ENCODE results near the gene CDK5R1. TPM values are rescaled to one million over a fixed set of nuclear protein-coding genes. Genes with fewer than 3 reads are reported as not detected.

Gene CDK5R1
- total RNA-seq, 6 experiments from 2014 or later = 0.37 to 0.90 (median 0.48) TPM

DNA sequence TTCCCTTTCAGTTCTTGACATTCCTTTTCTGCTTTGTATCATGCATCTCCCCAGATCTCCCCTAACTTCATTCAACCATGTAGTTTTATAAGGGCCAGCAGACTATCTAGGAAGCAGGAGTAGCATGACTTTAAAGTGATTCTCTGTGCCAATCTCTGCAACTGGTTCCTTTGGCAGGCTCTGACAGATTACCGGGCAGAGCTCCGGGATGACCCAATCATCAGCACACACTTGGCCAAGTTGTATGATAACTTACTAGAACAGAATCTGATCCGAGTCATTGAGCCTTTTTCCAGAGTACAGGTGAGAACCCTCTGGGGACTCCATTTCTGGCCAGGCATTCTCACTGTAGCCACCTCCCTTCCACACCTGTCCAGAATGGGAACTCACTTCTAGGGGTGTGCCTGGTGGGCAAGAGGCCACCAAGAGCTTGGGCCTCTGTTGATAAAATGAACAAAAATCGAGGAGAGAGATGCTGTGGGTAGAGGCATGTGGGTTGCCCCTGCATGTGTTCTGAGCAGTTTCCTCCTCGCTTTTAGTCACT is 7.6 kb upstream of the CDK5R1 start:
- TF ChIP-seq POLR2A (IDR thresholded peaks at IDR 0.05) = no peak
- TF ChIP-seq, protein P1, sequence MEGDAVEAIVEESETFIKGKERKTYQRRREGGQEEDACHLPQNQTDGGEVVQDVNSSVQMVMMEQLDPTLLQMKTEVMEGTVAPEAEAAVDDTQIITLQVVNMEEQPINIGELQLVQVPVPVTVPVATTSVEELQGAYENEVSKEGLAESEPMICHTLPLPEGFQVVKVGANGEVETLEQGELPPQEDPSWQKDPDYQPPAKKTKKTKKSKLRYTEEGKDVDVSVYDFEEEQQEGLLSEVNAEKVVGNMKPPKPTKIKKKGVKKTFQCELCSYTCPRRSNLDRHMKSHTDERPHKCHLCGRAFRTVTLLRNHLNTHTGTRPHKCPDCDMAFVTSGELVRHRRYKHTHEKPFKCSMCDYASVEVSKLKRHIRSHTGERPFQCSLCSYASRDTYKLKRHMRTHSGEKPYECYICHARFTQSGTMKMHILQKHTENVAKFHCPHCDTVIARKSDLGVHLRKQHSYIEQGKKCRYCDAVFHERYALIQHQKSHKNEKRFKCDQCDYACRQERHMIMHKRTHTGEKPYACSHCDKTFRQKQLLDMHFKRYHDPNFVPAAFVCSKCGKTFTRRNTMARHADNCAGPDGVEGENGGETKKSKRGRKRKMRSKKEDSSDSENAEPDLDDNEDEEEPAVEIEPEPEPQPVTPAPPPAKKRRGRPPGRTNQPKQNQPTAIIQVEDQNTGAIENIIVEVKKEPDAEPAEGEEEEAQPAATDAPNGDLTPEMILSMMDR (IDR thresholded peaks at IDR 0.05) = no peak
- H3K27me3 ChIP-seq = no peaks in the 10 kb centered on the region
- ATAC-seq = peak in 2 of 4 donors; percentile 56 to 78
- WGBS (ENCODE audit: insufficient coverage, low coverage, low lambda C conversion rate, missing lambda C conversion rate) = 37% methylated on average over 5 of the region's 5 CpGs
- DNase-seq = peak in 1 of 3 donors; percentile 56
- peaks cover 4 to 85% (median 53%) of the 10 kb centered on the region in 4 donors for H3K36me3 ChIP-seq
- H3K4me3 ChIP-seq = no peak overlapping the region
- no peak overlapping the region for H3K27ac ChIP-seq
- H3K9me3 ChIP-seq = no peaks in the 10 kb centered on the region
- intact Hi-C loops (cut with DNase I) = loop anchor here in 1 of 2 donors (10.0 kb wide), 1 partner anchor 296 kb away; no protein-coding TSS in a partner anchor
- peaks cover 0 to 3% (median 0%) of the 10 kb centered on the region in 4 donors for H3K4me1 ChIP-seq

DNA sequence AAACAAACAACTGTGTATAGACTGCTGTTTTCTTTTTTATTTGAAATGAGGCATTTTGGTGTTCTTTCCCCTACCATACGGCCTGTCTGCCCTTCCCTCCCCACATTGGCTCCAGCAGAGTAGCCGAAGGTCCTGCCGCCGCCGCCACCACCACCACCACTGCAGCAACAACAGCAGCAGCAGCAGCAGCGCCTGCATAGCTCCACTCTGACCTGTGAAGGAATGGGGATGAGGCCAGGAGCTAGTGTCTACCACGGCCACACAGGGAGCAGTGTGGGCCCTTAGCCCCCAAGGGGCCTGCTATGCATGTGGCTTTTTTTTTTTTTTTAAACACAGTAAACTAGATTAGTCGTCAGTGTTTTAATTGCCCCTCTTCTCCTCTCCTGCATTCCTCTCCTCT is 5.6 kb upstream of the CDK5R1 start:
- H3K36me3 ChIP-seq = peaks cover 3 to 65% (median 38%) of the 10 kb centered on the region in 4 donors
- 78% methylated on average over 7 of the region's 8 CpGs for WGBS (ENCODE audit: insufficient coverage, low coverage, low lambda C conversion rate, missing lambda C conversion rate)
- H3K27me3 ChIP-seq = no peaks in the 10 kb centered on the region
- H3K9me3 ChIP-seq = no peaks in the 10 kb centered on the region
- TF ChIP-seq, protein P1 (IDR thresholded peaks at IDR 0.05) = no peak
- no peak for TF ChIP-seq POLR2A (IDR thresholded peaks at IDR 0.05)
- H3K27ac ChIP-seq = no peak overlapping the region
- no peak overlapping the region for H3K4me3 ChIP-seq
- intact Hi-C loops (cut with DNase I) = no loop called here
- ATAC-seq (no peak), DNase-seq (no peak)
- peaks cover 0 to 8% (median 0%) of the 10 kb centered on the region in 4 donors for H3K4me1 ChIP-seq

DNA sequence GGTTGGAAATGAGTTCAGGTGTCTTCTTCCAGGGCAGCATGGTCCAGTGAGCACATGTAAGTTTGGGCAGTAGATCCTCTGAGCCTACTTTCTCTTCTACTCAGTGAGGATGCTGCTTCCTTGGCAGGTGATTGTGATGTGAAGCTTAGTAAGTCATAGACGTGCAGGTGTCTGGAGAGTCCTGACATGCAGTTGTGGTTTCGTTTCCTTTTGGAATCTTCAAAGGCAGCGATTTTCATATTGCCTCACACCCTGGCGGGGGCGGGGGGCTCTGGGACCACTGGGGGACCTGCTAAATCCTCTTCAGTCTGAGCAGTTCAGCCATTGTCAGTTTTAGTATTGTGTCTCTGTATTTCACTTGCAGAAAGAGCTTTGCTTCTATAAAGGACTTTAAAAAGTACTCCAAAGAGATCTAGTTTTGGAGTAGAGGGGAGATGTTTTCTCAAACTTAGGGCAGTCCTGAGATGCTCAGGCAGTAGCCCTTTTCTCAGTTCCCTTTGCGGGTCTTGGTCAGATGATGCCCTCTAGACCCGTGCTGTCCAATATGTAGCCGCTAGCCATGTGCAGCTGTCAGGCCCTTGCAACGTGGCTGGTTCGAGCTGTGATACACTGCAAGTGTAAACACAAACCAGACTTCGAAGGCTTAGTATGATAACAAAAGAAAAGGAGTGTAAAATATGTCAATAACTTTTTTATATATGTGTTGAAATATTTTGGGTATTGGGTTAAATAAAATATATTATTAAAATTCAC is 4.0 kb upstream of the CDK5R1 start:
- no peak overlapping the region for H3K27ac ChIP-seq
- peaks cover 0 to 8% (median 0%) of the 10 kb centered on the region in 4 donors for H3K4me1 ChIP-seq
- ATAC-seq = no peak
- TF ChIP-seq, protein P1 (IDR thresholded peaks at IDR 0.05) = no peak
- TF ChIP-seq POLR2A (IDR thresholded peaks at IDR 0.05) = no peak
- peaks cover 0 to 50% (median 30%) of the 10 kb centered on the region in 4 donors for H3K36me3 ChIP-seq
- intact Hi-C loops (cut with DNase I) = no loop called here
- H3K4me3 ChIP-seq = no peak overlapping the region
- H3K9me3 ChIP-seq = no peaks in the 10 kb centered on the region
- DNase-seq = no peak
- 62% methylated on average over 10 of the region's 11 CpGs for WGBS (ENCODE audit: insufficient coverage, low coverage, low lambda C conversion rate, missing lambda C conversion rate)
- no peaks in the 10 kb centered on the region for H3K27me3 ChIP-seq

DNA sequence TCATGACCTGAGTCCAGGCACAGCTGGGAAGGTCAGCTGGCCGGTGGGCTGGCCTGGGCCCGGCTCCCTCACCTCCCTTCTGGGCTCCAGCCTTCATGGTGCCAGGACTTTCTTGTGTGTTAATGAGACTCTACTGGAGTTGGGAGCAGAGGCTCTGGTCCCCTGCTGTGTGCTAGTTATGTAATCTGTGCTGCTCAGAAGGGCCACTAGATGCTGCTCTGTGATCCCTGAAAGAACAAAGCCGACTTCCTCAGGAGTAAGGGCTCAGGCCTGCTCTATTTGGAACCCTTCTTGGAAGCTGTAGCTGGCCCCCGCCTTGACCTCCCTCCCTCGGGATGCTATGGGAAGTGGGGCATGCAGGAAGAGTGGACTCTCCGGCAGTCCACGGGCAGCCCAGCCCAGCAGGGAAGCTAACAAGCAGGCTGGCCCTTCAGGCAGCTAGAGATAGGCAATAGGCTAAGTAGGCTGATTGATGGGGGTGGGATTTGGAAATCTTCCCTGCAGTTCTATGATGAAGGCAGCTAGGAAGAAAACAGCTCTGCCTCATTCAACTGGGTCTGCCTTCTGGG is 3.3 kb upstream of the CDK5R1 start:
- DNase-seq = peak in 2 of 3 donors; percentile 46 to 51
- ATAC-seq = peak; percentile 32 to 55 (median 53)
- no peaks in the 10 kb centered on the region for H3K9me3 ChIP-seq
- WGBS (ENCODE audit: insufficient coverage, low coverage, low lambda C conversion rate, missing lambda C conversion rate) = 17% methylated on average over 5 of the region's 7 CpGs
- H3K27ac ChIP-seq = no peak overlapping the region
- no peak overlapping the region for H3K4me3 ChIP-seq
- intact Hi-C loops (cut with DNase I) = no loop called here
- TF ChIP-seq, protein P1 (IDR thresholded peaks at IDR 0.05) = peak; percentile 44 to 53 (median 50)
- TF ChIP-seq POLR2A (IDR thresholded peaks at IDR 0.05) = no peak
- H3K4me1 ChIP-seq = peaks cover 0 to 13% (median 0%) of the 10 kb centered on the region in 4 donors
- peaks cover 0 to 43% (median 27%) of the 10 kb centered on the region in 4 donors for H3K36me3 ChIP-seq
- no peaks in the 10 kb centered on the region for H3K27me3 ChIP-seq
